ENCODE data around the gene CLSTN3. TPM values are rescaled to one million over a fixed set of nuclear protein-coding genes. Genes with fewer than 3 reads are reported as not detected.

Gene CLSTN3
- total and polyA plus RNA-seq, 2 donors (not counting 1 experiment from before 2014, with no cell fraction given) = 11.9 to 23.5 TPM

DNA sequence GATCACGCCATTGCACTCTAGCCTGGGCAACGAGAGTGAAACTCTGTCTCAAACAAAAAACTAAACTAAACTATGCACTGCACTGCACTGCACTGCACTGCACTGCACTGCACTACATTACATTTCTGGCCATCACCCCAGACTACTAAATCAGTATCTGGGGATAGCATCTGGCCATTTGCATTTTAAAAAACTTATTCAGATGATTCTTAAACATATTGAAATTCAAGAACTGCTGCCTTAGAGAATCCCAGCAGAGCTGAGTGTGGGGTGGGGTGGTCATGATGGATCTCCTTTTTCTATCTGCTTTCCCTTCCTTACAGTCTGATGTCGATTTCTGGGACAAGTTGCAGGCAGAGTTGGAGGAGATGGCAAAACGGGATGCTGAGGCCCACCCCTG is 72.9 kb downstream of the CLSTN3 start:
- H3K27me3 ChIP-seq (ENCODE audit: control insufficient read depth, insufficient read depth, low read length) = no peaks in the 10 kb centered on the region
- H3K36me3 ChIP-seq (ENCODE audit: control insufficient read depth, insufficient read depth, low read length) = peaks cover 10% of the 10 kb centered on the region
- H3K4me1 ChIP-seq (ENCODE audit: control insufficient read depth, extremely low read depth, insufficient read depth, low read length) = no peaks in the 10 kb centered on the region
- DNase-seq (ENCODE audit: low read depth in 2 of 2) = no peak
- no peak overlapping the region for H3K4me3 ChIP-seq (replicated peaks in 1 of 4; ENCODE audit: control extremely low read depth in 1 of 4, insufficient read depth in 1 of 4, low read depth in 3 of 4, low read length in 4 of 4)
- no peaks in the 10 kb centered on the region for H4K20me1 ChIP-seq (ENCODE audit: control insufficient read depth, extremely low read depth, insufficient read depth, low read length)
- no peak overlapping the region for H3K4me2 ChIP-seq (ENCODE audit: extremely low read depth, insufficient read depth, low read length)
- H3K79me2 ChIP-seq (ENCODE audit: control insufficient read depth, insufficient read depth, low read length) = no peaks in the 10 kb centered on the region
- H3K9me3 ChIP-seq (ENCODE audit: control insufficient read depth, insufficient read depth, low read depth, low read length) = no peaks in the 10 kb centered on the region
- no peak overlapping the region for H3K27ac ChIP-seq (ENCODE audit: insufficient read depth, low read length)
- H2AFZ ChIP-seq (ENCODE audit: low read length) = no peak overlapping the region
- no peak overlapping the region for H3K9ac ChIP-seq (ENCODE audit: insufficient read depth, low read length)
- TF ChIP-seq EZH2 (IDR thresholded peaks at IDR 0.05; ENCODE audit: low read length, missing control alignments) = no peak
- TF ChIP-seq, protein P1, sequence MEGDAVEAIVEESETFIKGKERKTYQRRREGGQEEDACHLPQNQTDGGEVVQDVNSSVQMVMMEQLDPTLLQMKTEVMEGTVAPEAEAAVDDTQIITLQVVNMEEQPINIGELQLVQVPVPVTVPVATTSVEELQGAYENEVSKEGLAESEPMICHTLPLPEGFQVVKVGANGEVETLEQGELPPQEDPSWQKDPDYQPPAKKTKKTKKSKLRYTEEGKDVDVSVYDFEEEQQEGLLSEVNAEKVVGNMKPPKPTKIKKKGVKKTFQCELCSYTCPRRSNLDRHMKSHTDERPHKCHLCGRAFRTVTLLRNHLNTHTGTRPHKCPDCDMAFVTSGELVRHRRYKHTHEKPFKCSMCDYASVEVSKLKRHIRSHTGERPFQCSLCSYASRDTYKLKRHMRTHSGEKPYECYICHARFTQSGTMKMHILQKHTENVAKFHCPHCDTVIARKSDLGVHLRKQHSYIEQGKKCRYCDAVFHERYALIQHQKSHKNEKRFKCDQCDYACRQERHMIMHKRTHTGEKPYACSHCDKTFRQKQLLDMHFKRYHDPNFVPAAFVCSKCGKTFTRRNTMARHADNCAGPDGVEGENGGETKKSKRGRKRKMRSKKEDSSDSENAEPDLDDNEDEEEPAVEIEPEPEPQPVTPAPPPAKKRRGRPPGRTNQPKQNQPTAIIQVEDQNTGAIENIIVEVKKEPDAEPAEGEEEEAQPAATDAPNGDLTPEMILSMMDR (conservative IDR thresholded peaks at IDR 0.05 in 1 of 2, IDR thresholded peaks at IDR 0.05 in 1 of 2; ENCODE audit: low read depth in 1 of 2, low read length in 2 of 2) = no peak

GRCh38 chr12:7205091-7205490 is 74.9 kb downstream of the CLSTN3 start:
- TF ChIP-seq, protein P1 (conservative IDR thresholded peaks at IDR 0.05 in 1 of 2, IDR thresholded peaks at IDR 0.05 in 1 of 2; ENCODE audit: low read depth in 1 of 2, low read length in 2 of 2) = no peak
- TF ChIP-seq EZH2 (IDR thresholded peaks at IDR 0.05; ENCODE audit: low read length, missing control alignments) = no peak
- H3K27ac ChIP-seq (ENCODE audit: insufficient read depth, low read length) = no peak overlapping the region
- no peaks in the 10 kb centered on the region for H3K27me3 ChIP-seq (ENCODE audit: control insufficient read depth, insufficient read depth, low read length)
- peaks cover 18% of the 10 kb centered on the region for H3K36me3 ChIP-seq (ENCODE audit: control insufficient read depth, insufficient read depth, low read length)
- H2AFZ ChIP-seq (ENCODE audit: low read length) = no peak overlapping the region
- no peaks in the 10 kb centered on the region for H3K79me2 ChIP-seq (ENCODE audit: control insufficient read depth, insufficient read depth, low read length)
- H3K4me1 ChIP-seq (ENCODE audit: control insufficient read depth, extremely low read depth, insufficient read depth, low read length) = no peaks in the 10 kb centered on the region
- DNase-seq (ENCODE audit: low read depth in 2 of 2) = no peak
- H4K20me1 ChIP-seq (ENCODE audit: control insufficient read depth, extremely low read depth, insufficient read depth, low read length) = no peaks in the 10 kb centered on the region
- H3K9me3 ChIP-seq (ENCODE audit: control insufficient read depth, insufficient read depth, low read depth, low read length) = no peaks in the 10 kb centered on the region
- no peak overlapping the region for H3K4me2 ChIP-seq (ENCODE audit: extremely low read depth, insufficient read depth, low read length)
- no peak overlapping the region for H3K9ac ChIP-seq (ENCODE audit: insufficient read depth, low read length)
- no peak overlapping the region for H3K4me3 ChIP-seq (replicated peaks in 1 of 4; ENCODE audit: control extremely low read depth in 1 of 4, insufficient read depth in 1 of 4, low read depth in 3 of 4, low read length in 4 of 4)

- Histone ChIP-seq H3K9me3 (ENCODE audit: control insufficient read depth, insufficient read depth, low read depth, low read length) (no peaks in the 10 kb centered on the region), H3K79me2 (ENCODE audit: control insufficient read depth, insufficient read depth, low read length) (no peaks in the 10 kb centered on the region), H3K27ac (ENCODE audit: insufficient read depth, low read length) (no peak overlapping the region), H3K4me3 (replicated peaks in 1 of 4; ENCODE audit: control extremely low read depth in 1 of 4, insufficient read depth in 1 of 4, low read depth in 3 of 4, low read length in 4 of 4) (no peak overlapping the region), H4K20me1 (ENCODE audit: control insufficient read depth, extremely low read depth, insufficient read depth, low read length) (no peaks in the 10 kb centered on the region), H3K27me3 (ENCODE audit: control insufficient read depth, insufficient read depth, low read length) (no peaks in the 10 kb centered on the region), H3K4me2 (ENCODE audit: extremely low read depth, insufficient read depth, low read length) (no peak overlapping the region), H2AFZ (ENCODE audit: low read length) (no peak overlapping the region), H3K9ac (ENCODE audit: insufficient read depth, low read length) (no peak overlapping the region), H3K36me3 (ENCODE audit: control insufficient read depth, insufficient read depth, low read length) (peaks cover 16% of the 10 kb centered on the region), H3K4me1 (ENCODE audit: control insufficient read depth, extremely low read depth, insufficient read depth, low read length) (no peaks in the 10 kb centered on the region)
- TF ChIP-seq EZH2 (IDR thresholded peaks at IDR 0.05; ENCODE audit: low read length, missing control alignments) = no peak
- TF ChIP-seq, protein P1 (conservative IDR thresholded peaks at IDR 0.05 in 1 of 2, IDR thresholded peaks at IDR 0.05 in 1 of 2; ENCODE audit: low read depth in 1 of 2, low read length in 2 of 2) = no peak
- no peak for DNase-seq (ENCODE audit: low read depth in 2 of 2)
These were observed 76.5 kb downstream of the CLSTN3 start for GRCh38 chr12:7206691-7207090.
